MM.1S (cell line): ENCODE measurements around the gene DHH.

Experiments used
- DNase-seq: peaks from one replicate; pipeline ENCODE4 v3.0.0-alpha.2; 2015
- H2AFZ ChIP-seq: fragments of 300-600 bp; sonication (generic); 2 replicates; pipeline ENCODE4 v1.6.0; 2016; ENCODE audit warnings: antibody characterized with exemption, low read length
- H3F3A ChIP-seq: fragments of 300-600 bp; sonication (generic); 2 replicates; pipeline ENCODE4 v1.6.1; 2016; ENCODE audit warnings: mild to moderate bottlenecking, antibody characterized with exemption, low read length, moderate library complexity, mixed read lengths; ENCODE audit not compliant: insufficient read depth
- H3K27ac ChIP-seq: fragments of 300-600 bp; sonication (generic); 2 replicates; pipeline ENCODE4 v1.5.1; 2016; ENCODE audit warnings: mild to moderate bottlenecking, low read length
- H3K27me3 ChIP-seq: fragments of 300-600 bp; sonication (generic); replicated peaks from 2 replicates; pipeline ENCODE4 v1.6.0; 2016; ENCODE audit warnings: low read length; ENCODE audit not compliant: insufficient read depth
- H3K36me3 ChIP-seq: fragments of 300-600 bp; sonication (generic); replicated peaks from 2 replicates; pipeline ENCODE4 v1.6.1; 2016; ENCODE audit warnings: mild to moderate bottlenecking, low read length, mixed read lengths; ENCODE audit not compliant: insufficient read depth
- H3K4me1 ChIP-seq: fragments of 300-600 bp; sonication (generic); 2 replicates; pipeline ENCODE4 v1.6.1; 2016; ENCODE audit warnings: low read length, mixed read lengths
- H3K4me2 ChIP-seq: fragments of 300-600 bp; sonication (generic); 2 replicates; pipeline ENCODE4 v1.6.0; 2016; ENCODE audit warnings: low read depth, low read length
- H3K4me3 ChIP-seq: fragments of 300-600 bp; sonication (generic); 2 replicates; pipeline ENCODE4 v1.5.1; 2016; ENCODE audit warnings: low read length, mixed read lengths
- H3K79me2 ChIP-seq: fragments of 300-600 bp; sonication (generic); 2 replicates; pipeline ENCODE4 v1.6.1; 2016; ENCODE audit warnings: mixed run types, low read length, mixed read lengths
- H3K9ac ChIP-seq: fragments of 300-600 bp; sonication (generic); 2 replicates; pipeline ENCODE4 v1.6.1; 2016; ENCODE audit warnings: low read length, mixed read lengths
- H3K9me2 ChIP-seq: fragments of 300-600 bp; sonication (generic); replicated peaks from 2 replicates; pipeline ENCODE4 v1.6.1; 2016; ENCODE audit warnings: mild to moderate bottlenecking, low read length, mixed read lengths; ENCODE audit not compliant: insufficient read depth
- H3K9me3 ChIP-seq: fragments of 300-600 bp; sonication (generic); replicated peaks from 2 replicates; pipeline ENCODE4 v1.6.1; 2016; ENCODE audit warnings: mild to moderate bottlenecking, low read length, mixed read lengths; ENCODE audit not compliant: insufficient read depth
- H4K20me1 ChIP-seq: fragments of 300-600 bp; sonication (generic); 2 replicates; pipeline ENCODE4 v1.6.1; 2016; ENCODE audit warnings: mild to moderate bottlenecking, low read length, moderate library complexity, mixed read lengths; ENCODE audit not compliant: insufficient read depth
- EZH2 ChIP-seq: fragments of 300-600 bp; sonication (generic); optimal IDR thresholded peaks from 2 replicates; pipeline ENCODE3; 2017; ENCODE audit warnings: low read depth, mild to moderate bottlenecking, antibody characterized with exemption, low read length, mixed read lengths
- EZH2phosphoT487 ChIP-seq: fragments of 300-600 bp; sonication (generic); IDR thresholded peaks from 2 replicates; pipeline ENCODE4 v1.6.1; 2018; ENCODE audit warnings: antibody characterized with exemption, low read length
- TF ChIP-seq, protein P1 (sequence below): fragments of 300-600 bp; sonication (generic); IDR thresholded peaks from 2 replicates; pipeline ENCODE4 v1.5.1; 2016; ENCODE audit warnings: antibody characterized with exemption, low read length, mixed read lengths

Gene DHH

GRCh38 chr12:49084438-49084837 lies 10.2 kb downstream of the DHH start:
- Histone ChIP-seq H3K4me3 (no peak overlapping the region), H3K79me2 (no peaks in the 10 kb centered on the region), H3K9me3 (no peaks in the 10 kb centered on the region), H2AFZ (no peak overlapping the region), H3K27me3 (peaks cover 15% of the 10 kb centered on the region), H3K27ac (no peak overlapping the region), H3K9me2 (no peaks in the 10 kb centered on the region), H4K20me1 (no peaks in the 10 kb centered on the region), H3K9ac (no peak overlapping the region), H3K4me1 (peaks cover 5% of the 10 kb centered on the region), H3K4me2 (no peak overlapping the region), H3F3A (no peaks in the 10 kb centered on the region), H3K36me3 (no peaks in the 10 kb centered on the region)
- TF ChIP-seq EZH2phosphoT487, result no peak
- TF ChIP-seq, protein P1, sequence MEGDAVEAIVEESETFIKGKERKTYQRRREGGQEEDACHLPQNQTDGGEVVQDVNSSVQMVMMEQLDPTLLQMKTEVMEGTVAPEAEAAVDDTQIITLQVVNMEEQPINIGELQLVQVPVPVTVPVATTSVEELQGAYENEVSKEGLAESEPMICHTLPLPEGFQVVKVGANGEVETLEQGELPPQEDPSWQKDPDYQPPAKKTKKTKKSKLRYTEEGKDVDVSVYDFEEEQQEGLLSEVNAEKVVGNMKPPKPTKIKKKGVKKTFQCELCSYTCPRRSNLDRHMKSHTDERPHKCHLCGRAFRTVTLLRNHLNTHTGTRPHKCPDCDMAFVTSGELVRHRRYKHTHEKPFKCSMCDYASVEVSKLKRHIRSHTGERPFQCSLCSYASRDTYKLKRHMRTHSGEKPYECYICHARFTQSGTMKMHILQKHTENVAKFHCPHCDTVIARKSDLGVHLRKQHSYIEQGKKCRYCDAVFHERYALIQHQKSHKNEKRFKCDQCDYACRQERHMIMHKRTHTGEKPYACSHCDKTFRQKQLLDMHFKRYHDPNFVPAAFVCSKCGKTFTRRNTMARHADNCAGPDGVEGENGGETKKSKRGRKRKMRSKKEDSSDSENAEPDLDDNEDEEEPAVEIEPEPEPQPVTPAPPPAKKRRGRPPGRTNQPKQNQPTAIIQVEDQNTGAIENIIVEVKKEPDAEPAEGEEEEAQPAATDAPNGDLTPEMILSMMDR, result no peak
- TF ChIP-seq EZH2, result no peak
- no peak for DNase-seq

DNA sequence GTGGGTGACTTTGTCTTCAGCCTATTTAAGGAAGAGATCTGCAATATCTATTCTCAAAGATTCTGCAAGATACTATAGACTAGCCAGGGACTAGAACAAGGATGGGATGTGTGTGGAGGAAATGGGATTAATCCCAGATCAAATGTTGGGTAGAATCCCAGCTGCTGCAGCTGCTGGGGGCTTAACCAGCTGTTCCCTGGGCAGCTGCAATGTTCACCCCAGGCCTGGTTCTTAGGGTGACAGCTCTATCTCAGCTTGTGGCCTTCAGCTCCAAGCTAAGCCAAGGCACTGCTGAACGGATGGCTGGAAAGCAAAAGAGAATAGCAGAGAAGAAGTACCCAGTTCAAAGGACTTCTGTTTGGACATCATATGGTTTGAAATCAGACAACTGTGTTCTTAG lies 14.8 kb downstream of the DHH start:
- H3K27ac ChIP-seq, result no peak overlapping the region
- no peak overlapping the region for H3K4me3 ChIP-seq
- H3K27me3 ChIP-seq, result 0 out of 2 replicates have a peak, but pooled peaks cover 4% of the 10 kb centered on the region
- H3K36me3 ChIP-seq, result no peaks in the 10 kb centered on the region
- no peak overlapping the region for H3K4me2 ChIP-seq
- H3K4me1 ChIP-seq, result no peaks in the 10 kb centered on the region
- H2AFZ ChIP-seq, result no peak overlapping the region
- no peaks in the 10 kb centered on the region for H4K20me1 ChIP-seq
- no peak for DNase-seq
- TF ChIP-seq EZH2phosphoT487 (no peak), EZH2 (no peak)
- TF ChIP-seq, protein P1, result no peak
- H3K79me2 ChIP-seq, result no peaks in the 10 kb centered on the region
- no peaks in the 10 kb centered on the region for H3K9me2 ChIP-seq
- no peaks in the 10 kb centered on the region for H3K9me3 ChIP-seq
- H3K9ac ChIP-seq, result no peak overlapping the region
- no peaks in the 10 kb centered on the region for H3F3A ChIP-seq

DNA sequence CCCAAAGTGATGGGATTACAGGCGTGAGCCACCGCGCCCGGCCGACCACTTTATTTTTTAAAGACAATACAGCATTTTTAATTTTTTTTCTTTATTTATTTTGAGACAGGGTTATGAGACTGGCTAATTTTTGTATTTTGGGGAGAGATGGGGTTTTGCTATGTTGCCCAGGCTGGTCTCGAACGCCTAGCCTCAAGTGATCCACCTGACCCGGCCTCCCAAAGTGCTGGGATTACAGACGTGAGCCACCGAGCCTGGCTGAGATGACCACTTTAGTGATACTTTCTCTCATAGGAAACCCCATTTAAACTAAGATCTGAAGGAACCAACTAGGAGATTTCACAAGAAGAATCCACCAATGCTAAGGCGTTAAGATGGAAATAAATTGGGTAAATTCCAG lies 23.6 kb downstream of the DHH start:
- H3K79me2 ChIP-seq, result peaks cover 12% of the 10 kb centered on the region
- H3K4me2 ChIP-seq, result no peak overlapping the region
- no peak overlapping the region for H3K4me3 ChIP-seq
- peaks cover 6% of the 10 kb centered on the region; the same call in 1 of the 2 replicates for H3F3A ChIP-seq
- no peaks in the 10 kb centered on the region for H3K36me3 ChIP-seq
- H3K4me1 ChIP-seq, result peaks cover 6% of the 10 kb centered on the region
- no peak overlapping the region for H2AFZ ChIP-seq
- no peaks in the 10 kb centered on the region for H3K9me2 ChIP-seq
- no peak for DNase-seq
- TF ChIP-seq, protein P1, result no peak
- TF ChIP-seq EZH2, result no peak
- no peak for TF ChIP-seq EZH2phosphoT487
- H3K9ac ChIP-seq, result no peak overlapping the region
- no peaks in the 10 kb centered on the region for H3K27me3 ChIP-seq
- H4K20me1 ChIP-seq, result no peaks in the 10 kb centered on the region
- no peaks in the 10 kb centered on the region for H3K9me3 ChIP-seq
- no peak overlapping the region for H3K27ac ChIP-seq
